Heart left ventricle (tissue), 16 donors: ENCODE results near the gene APMAP. TPM values are rescaled to one million over a fixed set of nuclear protein-coding genes. Genes with fewer than 3 reads are reported as not detected.

Source experiments
- ATAC-seq, 4 donors: fragments of 200-7000 bp; cut with Tn5 transposase; one replicate each; pipeline ENCODE4 v1.9.1; 2020 to 2022; ENCODE audit warnings: moderate library complexity in 4 of 4, mild to moderate bottlenecking in 3 of 4, moderate number of reproducible peaks in 1 of 4
- DNase-seq, 5 donors: peaks; one replicate each; pipeline ENCODE4 v3.0.0-alpha.2; 2020
- H3K27ac ChIP-seq, 12 donors: fragments of 200-600 bp; sonication (generic) in 4 of 12; one replicate each; pipeline versions ENCODE4 v1.5.0 to v1.8.0; 2016 to 2022; ENCODE audit warnings: mild to moderate bottlenecking in 2 of 12
- H3K27me3 ChIP-seq, 9 donors: fragments of 200-600 bp; sonication (generic) in 2 of 9; one replicate each; pipeline versions ENCODE4 v1.5.1 to v1.8.0; 2016 to 2022; ENCODE audit warnings: mild to moderate bottlenecking in 3 of 9
- H3K36me3 ChIP-seq, 9 donors: fragments of 200-600 bp; sonication (generic) in 2 of 9; one replicate each; pipeline versions ENCODE4 v1.5.0 to v1.8.0; 2018 to 2022; ENCODE audit warnings: mild to moderate bottlenecking in 2 of 9
- H3K4me1 ChIP-seq, 12 donors: fragments of 200-600 bp; sonication (generic) in 4 of 12; one replicate each; pipeline versions ENCODE4 v1.5.0 to v1.8.0; 2016 to 2022; ENCODE audit warnings: mild to moderate bottlenecking in 3 of 12
- H3K4me3 ChIP-seq, 12 donors: fragments of 200-600 bp; sonication (generic) in 4 of 12; one replicate each; pipeline versions ENCODE4 v1.5.0 to v1.8.0; 2017 to 2022; ENCODE audit warnings: mild to moderate bottlenecking in 9 of 12, moderate library complexity in 4 of 12
- H3K9me3 ChIP-seq, 12 donors: fragments of 200-600 bp; sonication (generic) in 4 of 12; one replicate each; pipeline versions ENCODE4 v1.5.0 to v1.8.0; 2016 to 2022; ENCODE audit warnings: mild to moderate bottlenecking in 1 of 12
- POLR2A ChIP-seq, 2 donors: fragments of 450-650 bp; IDR thresholded peaks; one replicate each; pipeline ENCODE4 v1.6.1; 2017; ENCODE audit warnings: antibody characterized with exemption in 2 of 2, mild to moderate bottlenecking in 2 of 2, moderate library complexity in 2 of 2
- WGBS, 4 donors: extraction: QIAGEN DNeasy Blood & Tissue Kit in 2 of 4; methylation state at CpG; one replicate each; pipeline versions ENCODE4 v1.1.5 to v1.1.7; 2013 to 2018; 5-methylcytosine and 5-hydroxymethylcytosine counted together
- intact Hi-C, 10 donors: fragments of 100-400 bp; cut with DNase I; formaldehyde crosslinking; loops; one replicate each; pipeline versions ENCODE4 v1.11.1 to v1.14.2; 2022
- polyA plus RNA-seq, 2 donors: library from polyadenylated mRNA; stranded (reverse); fragments of 200-250 nt; gene quantifications; one replicate each; pipeline ENCODE4 v1.2.3, GENCODE V29; 2013
- total RNA-seq, 9 donors: library from RNA; depleted of rRNA in 2 of 9; stranded (reverse); fragments of >200 nt in 2 of 9; fragmentation: NEBNext Ultra II Directional in 3 of 9; extraction: Animal tissue kit (Norgen Biotek cat#: 25700) in 3 of 9; gene quantifications; one replicate each; pipeline versions ENCODE4 v1.1.0 to v1.2.4, GENCODE V29; 2016 to 2023
- TF ChIP-seq, protein P1 (sequence below), 12 donors: fragments of 200-600 bp; sonication (generic) in 4 of 12; IDR thresholded peaks; one replicate each; pipeline versions ENCODE4 v1.5.0 to v1.8.0; 2018 to 2022; ENCODE audit warnings: antibody characterized with exemption in 12 of 12, mild to moderate bottlenecking in 5 of 12
- donor health status: ischemic (EF 13 %, LVEDD 7.1; RV severe dilation, severe dysfunction).
- donor health status: healthy with polysubstance abuse.
- donor health status: DM: no; HTN: yes; CAD: no.
- donor health status: DM: no; HTN: no; CAD: no.
- donor health status: ischemic (EF 25% LVEDD 6.9; RV normal size, moderate dysfunction).
- donor health status: ischemic (EF 25% LVEDD 5.7; RV mildly dilated, moderate dysfunction).
- donor health status: healthy.
- donor health status: DM: yes; HTN: yes; CAD: no.
- donor health status: ischemic (EF 35%, LVEDD 5.7; RV mildly dilated, moderate dysfunction).
- donor health status: nonischemic (EF 11% LVEDD 7.7; RV severe dilation, severe dysfunction).
- donor health status: DM: yes; HTN: yes; CAD: no.
- donor health status: PGD.
- donor health status: ischemic (EF 29% LVEDD 5.4; RV normal size, mild dysfunction).
- donor health status: nonischemic (EF 23%, LVEDD 6.1; RV moderate dilation, normal function).

The APMAP gene
- total and polyA plus RNA-seq, 11 donors, result 16.2 to 61.3 (median 31.9) TPM

GRCh38 chr20:24981790-24982189, 10.8 kb downstream of the APMAP start:
- H3K4me1 ChIP-seq, result peaks cover 0 to 64% (median 11%) of the 10 kb centered on the region in 12 donors
- H3K36me3 ChIP-seq, result peaks cover 0 to 55% (median 20%) of the 10 kb centered on the region in 9 donors
- peaks cover 0 to under 1% (median 0%) of the 10 kb centered on the region in 12 donors for H3K9me3 ChIP-seq
- H3K27me3 ChIP-seq, result no peaks in the 10 kb centered on the region
- ATAC-seq (peak in 3 of 4 donors; percentile 41 to 70 (median 48)), DNase-seq (peak in 3 of 5 donors; percentile 66 to 79 (median 70))
- TF ChIP-seq, protein P1, sequence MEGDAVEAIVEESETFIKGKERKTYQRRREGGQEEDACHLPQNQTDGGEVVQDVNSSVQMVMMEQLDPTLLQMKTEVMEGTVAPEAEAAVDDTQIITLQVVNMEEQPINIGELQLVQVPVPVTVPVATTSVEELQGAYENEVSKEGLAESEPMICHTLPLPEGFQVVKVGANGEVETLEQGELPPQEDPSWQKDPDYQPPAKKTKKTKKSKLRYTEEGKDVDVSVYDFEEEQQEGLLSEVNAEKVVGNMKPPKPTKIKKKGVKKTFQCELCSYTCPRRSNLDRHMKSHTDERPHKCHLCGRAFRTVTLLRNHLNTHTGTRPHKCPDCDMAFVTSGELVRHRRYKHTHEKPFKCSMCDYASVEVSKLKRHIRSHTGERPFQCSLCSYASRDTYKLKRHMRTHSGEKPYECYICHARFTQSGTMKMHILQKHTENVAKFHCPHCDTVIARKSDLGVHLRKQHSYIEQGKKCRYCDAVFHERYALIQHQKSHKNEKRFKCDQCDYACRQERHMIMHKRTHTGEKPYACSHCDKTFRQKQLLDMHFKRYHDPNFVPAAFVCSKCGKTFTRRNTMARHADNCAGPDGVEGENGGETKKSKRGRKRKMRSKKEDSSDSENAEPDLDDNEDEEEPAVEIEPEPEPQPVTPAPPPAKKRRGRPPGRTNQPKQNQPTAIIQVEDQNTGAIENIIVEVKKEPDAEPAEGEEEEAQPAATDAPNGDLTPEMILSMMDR (IDR thresholded peaks at IDR 0.05), result no peak
- no peak for TF ChIP-seq POLR2A (IDR thresholded peaks at IDR 0.05)
- 88 to 93% (median 92%) methylated on average over 3 of the region's 3 CpGs for WGBS, 4 donors
- intact Hi-C loops, result no loop called here
- peak overlapping the region in 1 of 12 donors; percentile 73 for H3K27ac ChIP-seq
- no peak overlapping the region for H3K4me3 ChIP-seq

DNA sequence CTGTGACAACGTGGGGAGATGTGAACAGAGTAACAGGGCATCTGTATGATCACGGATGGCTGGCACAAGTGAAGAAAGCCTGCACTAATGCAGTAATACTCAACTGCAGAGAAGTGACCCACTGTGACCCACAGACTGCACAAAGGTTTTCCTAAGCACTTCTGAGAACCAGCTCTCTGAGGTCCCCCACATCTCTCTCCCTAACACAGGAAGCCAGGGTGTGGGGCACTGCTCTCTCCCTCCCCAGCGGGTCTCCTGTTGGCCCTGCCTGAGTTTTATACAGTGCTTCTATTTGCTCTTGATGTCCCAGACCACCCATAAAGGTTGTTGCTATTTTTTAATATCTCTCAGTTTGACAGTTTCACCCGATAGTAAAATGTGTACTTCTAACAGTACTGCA, 11.3 kb downstream of the APMAP start:
- Histone ChIP-seq H3K27me3 (no peaks in the 10 kb centered on the region), H3K36me3 (peaks cover 0 to 60% (median 25%) of the 10 kb centered on the region in 9 donors), H3K4me1 (peaks cover 0 to 60% (median 11%) of the 10 kb centered on the region in 12 donors), H3K27ac (peak overlapping the region in 1 of 12 donors; percentile 73), H3K9me3 (peaks cover 0 to 5% (median 0%) of the 10 kb centered on the region in 12 donors), H3K4me3 (no peak overlapping the region)
- WGBS, 4 donors, result 81 to 90% (median 88%) methylated on average over 4 of the region's 4 CpGs
- intact Hi-C loops, result no loop called here
- TF ChIP-seq POLR2A (IDR thresholded peaks at IDR 0.05), result no peak
- TF ChIP-seq, protein P1 (IDR thresholded peaks at IDR 0.05), result no peak
- no peak for ATAC-seq
- no peak for DNase-seq

- intact Hi-C loops, result no loop called here
- Histone ChIP-seq H3K27ac (peak overlapping the region in 1 of 12 donors; percentile 73), H3K9me3 (peaks cover 0 to 13% (median 0%) of the 10 kb centered on the region in 12 donors), H3K4me3 (no peak overlapping the region), H3K36me3 (peaks cover 0 to 65% (median 26%) of the 10 kb centered on the region in 9 donors), H3K4me1 (peaks cover 0 to 52% (median 6%) of the 10 kb centered on the region in 12 donors), H3K27me3 (no peaks in the 10 kb centered on the region)
- DNase-seq (peak in 1 of 5 donors; percentile 30), ATAC-seq (no peak)
- TF ChIP-seq POLR2A (IDR thresholded peaks at IDR 0.05), result no peak
- TF ChIP-seq, protein P1 (IDR thresholded peaks at IDR 0.05), result no peak
- 95 to 97% (median 96%) methylated on average over 29 to 34 of the region's 34 CpGs for WGBS, 4 donors
Observed at GRCh38 chr20:24980291-24981053, 12.1 kb downstream of the APMAP start.
